Measurements from ENCODE around the gene TTC5.
A peak's percentile ranks its signal among the peaks of the same experiment; 100 is the strongest.
"Not testable (repeated sequence)": the region's sequence is repeated elsewhere in the genome, so short reads cannot be mapped to it uniquely, and the experiment has no call there.

Gene TTC5, protein sequence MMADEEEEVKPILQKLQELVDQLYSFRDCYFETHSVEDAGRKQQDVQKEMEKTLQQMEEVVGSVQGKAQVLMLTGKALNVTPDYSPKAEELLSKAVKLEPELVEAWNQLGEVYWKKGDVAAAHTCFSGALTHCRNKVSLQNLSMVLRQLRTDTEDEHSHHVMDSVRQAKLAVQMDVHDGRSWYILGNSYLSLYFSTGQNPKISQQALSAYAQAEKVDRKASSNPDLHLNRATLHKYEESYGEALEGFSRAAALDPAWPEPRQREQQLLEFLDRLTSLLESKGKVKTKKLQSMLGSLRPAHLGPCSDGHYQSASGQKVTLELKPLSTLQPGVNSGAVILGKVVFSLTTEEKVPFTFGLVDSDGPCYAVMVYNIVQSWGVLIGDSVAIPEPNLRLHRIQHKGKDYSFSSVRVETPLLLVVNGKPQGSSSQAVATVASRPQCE

DNA sequence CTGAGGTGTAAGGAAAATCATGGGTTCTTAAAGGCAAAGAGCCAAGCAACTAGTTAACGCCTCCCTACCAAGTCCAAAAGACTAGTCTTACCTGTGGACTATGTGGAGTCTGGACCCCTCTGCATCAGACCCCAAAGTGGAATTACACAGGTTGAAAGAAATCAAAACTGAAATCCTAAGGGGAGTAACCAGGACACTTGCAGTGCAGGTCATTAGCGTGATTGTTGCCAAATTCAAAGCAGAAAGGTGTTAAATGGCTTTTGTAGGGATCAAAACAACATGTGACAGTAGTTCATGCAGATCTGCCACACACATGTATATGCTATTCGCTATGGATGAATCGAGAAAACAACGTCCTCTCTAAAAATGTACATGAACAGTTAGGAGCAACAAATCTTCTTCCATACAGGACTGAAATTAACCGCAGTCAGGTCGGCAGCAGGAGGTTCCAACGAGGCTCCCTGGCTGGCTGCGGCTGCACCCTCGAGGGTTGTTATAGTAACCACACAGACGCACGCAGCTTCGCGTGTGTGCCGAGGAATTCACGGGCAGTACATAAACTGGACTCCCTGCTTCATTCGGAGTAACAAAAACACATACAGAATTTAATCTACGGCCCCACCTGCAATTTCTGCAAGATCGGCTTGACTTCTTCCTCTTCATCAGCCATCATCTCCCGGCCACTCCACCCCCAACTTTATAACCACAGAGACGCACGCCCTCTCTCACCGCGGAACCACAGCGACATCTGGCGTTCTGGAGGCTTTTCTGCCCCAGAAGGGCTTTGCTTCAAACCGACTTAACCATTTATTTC, at the start of gene TTC5:
Gene TTC5, minus strand, starts transcription at position 687 of the 814 bp plus-strand sequence. Its CDS starts 14 bp downstream, at position 673.
- DNase-seq = peak; percentile 90

DNA sequence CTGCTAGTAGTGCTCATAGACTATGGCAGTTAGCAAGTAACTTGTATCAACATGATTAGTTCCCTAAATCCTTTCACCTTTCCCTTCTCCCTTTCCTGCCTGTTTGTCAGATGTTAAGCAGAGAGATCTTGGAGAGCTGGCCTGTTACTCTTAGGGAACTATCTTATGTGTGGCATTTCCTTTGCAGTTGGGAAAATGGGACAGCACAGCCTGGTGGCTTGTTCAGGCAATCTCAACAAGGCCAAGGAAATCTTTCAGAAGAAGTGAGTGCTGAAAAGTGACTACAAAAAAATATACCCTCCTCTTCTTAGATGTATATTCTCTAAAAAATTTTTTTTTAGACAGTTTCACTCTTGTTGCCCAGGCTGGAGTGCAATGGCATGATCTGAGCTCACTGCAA, 45.1 kb upstream of the TTC5 start:
- DNase-seq = no peak

GRCh38 chr14:20350282-20350681, 44.5 kb upstream of the TTC5 start:
- DNase-seq = no peak

DNA sequence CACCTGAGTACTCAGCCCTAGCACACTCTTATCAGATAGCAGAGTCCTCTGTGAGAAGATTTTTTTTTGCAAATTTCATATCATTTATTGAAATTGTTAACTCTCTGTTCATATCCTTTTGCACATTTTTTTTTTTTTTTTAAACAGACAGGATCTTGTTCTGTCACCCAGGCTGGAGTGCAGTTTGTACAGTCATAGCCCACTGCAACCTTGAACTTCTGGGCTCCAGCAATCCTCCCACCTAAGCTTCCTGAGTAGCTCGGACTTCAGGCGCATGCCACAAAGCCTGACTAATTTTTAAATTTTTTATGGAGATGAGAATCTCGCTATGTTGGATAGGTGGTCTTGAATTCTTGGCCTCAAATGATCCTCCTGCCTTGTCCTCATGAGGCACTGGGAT, 42.0 kb upstream of the TTC5 start:
- no peak for DNase-seq

DNA sequence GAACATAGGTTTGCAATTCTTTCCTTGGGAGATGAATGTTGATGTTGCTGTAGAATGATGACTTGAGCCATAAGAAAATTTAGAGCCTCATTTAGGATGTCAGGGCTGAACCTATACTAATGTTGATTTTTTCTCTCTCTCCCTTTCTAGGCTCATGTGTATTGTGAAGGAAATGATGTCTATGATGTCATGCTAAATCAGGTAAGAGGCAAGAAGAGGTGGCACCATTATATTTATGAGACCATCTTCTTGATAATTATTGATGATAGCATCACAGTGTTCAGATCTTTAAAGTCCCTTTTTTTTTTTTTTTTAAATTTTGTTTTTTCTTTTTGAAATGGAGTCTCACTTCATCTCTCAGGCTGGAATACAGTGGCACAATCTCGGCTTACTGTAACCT, 41.0 kb upstream of the TTC5 start:
- DNase-seq = no peak

- no peak for DNase-seq
These were observed 39.6 kb upstream of the TTC5 start for GRCh38 chr14:20345366-20345765.

GRCh38 chr14:20343862-20344220, 38.1 kb upstream of the TTC5 start:
- DNase-seq = no peak

DNA sequence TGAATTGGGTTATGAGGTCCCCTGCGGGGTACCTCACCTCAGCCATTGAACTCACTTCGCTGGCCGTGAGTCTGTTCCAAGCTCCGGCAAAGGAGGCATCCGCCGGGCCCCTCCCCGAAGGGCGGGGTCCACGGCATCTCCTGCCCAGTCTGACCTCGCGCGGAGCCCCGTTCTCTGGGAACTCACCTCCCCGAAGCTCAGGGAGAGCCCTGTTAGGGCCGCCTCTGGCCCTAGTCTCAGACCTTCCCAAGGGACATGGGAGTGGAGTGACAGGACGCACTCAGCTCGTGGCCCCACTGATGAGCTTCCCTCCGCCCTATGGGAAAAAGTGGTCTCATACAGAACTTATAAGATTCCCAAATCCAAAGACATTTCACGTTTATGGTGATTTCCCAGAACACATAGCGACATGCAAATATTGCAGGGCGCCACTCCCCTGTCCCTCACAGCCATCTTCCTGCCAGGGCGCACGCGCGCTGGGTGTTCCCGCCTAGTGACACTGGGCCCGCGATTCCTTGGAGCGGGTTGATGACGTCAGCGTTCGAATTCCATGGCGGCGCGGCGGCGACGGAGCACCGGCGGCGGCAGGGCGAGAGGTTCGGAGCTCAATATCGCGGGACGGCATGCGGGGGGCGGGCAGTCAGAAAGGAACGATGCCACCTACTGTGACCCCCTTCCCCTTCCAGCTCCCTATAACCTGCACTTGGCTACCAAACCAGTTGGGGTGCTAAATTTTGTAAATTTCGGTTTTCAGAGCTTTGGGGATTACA, 37.5 kb upstream of the TTC5 start, which contains the start of gene PARP2:
Gene PARP2, plus strand, starts transcription at position 544 of the 770 bp plus-strand sequence. Its CDS starts 7 bp downstream, at position 551.
- peak; percentile 80 for DNase-seq

DNA sequence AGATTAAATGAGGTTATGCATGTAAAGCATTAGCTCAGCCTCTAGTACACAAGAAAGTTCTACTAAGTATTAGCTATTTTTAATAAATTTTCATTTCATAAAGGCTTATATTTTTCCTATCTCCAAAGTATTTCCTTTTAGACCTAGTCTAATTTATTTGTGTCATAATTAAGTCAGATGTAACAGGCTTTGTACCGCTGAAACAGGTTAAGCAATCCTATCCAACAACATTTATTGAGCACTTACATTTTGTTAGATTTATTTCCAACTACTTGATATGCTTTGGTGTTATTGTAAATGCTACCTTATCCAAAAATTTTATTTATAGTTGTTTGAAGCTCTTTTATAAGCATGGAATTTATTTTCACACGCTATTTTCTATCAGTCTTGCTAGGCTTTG, 35.9 kb upstream of the TTC5 start:
- DNase-seq = no peak

GRCh38 chr14:20341032-20341431, 35.3 kb upstream of the TTC5 start:
- DNase-seq = not testable (repeated sequence)

GRCh38 chr14:20334017-20334416, 28.3 kb upstream of the TTC5 start:
- no peak for DNase-seq

- DNase-seq = no peak
These were observed 27.7 kb upstream of the TTC5 start for GRCh38 chr14:20333494-20333841.

DNA sequence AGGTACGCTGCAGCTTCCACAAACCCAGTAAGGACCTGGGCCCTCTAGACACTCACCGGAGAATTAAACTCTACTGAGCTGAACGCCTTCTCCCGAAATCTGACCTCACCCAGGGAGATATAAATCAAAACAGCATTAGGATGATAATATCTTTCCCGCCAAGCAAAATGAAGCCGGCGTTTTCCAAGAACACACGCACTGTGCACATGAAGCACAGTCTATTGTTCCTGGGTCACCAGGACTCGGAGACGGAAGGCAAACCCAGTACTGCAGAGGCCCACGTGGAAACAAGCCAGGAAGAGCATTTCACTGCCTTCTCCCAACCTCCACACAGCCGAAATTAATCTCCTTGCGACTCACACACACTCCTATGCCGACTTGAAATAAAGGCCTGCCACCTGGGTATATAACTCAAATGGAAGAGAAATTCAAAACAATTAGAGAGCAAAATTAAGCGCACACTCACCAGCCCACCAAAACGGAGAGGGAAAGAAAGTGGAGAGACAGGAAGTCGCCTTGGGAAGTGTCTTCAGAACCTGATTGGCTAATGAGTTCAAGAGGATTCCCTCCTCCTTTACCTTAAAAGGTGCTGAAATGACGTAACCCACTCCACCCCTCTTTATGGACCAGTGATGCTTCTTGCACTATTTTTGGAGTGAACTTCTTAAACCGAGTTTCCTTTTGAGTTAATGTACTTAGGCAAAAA, 27.2 kb upstream of the TTC5 start, which contains the start of gene CCNB1IP1:
Gene CCNB1IP1, minus strand, starts transcription at position 492 of the 706 bp plus-strand sequence. CDS start 16,756 bp downstream, outside the sequence.
- peak; percentile 18 for DNase-seq

DNA sequence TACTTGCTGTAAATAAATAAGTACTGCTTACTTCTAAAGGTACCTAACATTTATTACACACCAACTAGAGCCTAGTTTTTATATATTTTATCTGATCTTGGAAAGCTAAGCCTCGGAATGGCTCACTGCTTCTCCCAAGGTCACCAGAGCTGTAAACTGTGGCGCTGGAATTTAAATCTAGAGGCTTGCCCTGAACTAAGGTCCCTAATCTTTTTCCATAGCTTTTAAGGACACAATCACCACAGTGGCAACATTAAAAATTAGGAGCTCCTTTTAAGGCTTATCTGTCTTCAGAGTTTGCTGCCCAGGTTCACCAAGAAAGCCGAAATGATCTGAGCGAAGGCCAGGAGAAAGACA, 26.7 kb upstream of the TTC5 start:
- DNase-seq = no peak

DNA sequence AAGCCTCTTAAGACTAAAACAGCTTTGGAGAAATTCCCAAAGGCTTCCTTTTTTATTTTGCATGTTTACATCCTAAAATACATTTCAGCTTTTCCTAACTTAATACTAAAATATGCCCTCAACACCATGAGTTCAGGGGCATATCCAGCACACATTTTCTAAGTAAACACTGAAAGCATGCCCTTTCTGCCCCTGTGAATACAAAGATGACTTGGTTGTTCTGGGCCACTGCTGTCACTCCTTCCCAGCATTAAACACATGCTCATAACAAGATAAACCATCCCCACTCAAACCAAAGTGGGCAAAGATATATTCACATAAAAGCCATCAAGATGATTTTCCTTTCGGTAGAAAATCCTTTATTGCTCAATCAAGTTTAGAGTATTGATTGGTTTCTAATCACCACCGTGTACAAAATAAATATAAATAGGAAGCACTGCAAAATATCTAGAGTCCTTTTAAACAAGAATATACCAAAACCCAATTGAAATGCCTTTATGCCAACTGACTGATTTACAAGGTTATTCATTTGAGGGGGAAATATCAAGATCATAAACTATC, 25.4 kb upstream of the TTC5 start:
- DNase-seq = no peak

- DNase-seq = no peak
These were observed 23.6 kb upstream of the TTC5 start for GRCh38 chr14:20329355-20329754.

DNA sequence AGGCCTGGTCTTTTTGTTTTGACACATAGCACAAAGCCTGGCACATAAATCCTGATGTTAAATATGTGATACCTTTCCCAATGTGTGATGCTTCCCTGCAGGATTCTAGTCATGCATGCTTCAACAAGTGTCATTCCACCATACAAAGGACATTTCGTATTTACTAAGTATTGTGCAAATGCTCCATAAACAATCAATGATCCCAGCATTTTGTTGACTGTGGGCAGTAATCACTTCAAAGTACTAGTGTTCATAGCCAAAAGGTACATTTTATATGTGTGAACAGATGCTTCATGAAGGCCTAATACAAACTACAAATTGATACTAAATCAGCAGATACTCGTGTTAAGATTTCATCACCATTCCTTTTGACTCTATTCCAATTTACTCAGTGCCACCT, 23.0 kb upstream of the TTC5 start:
- no peak for DNase-seq

- DNase-seq = no peak
These were observed 21.5 kb upstream of the TTC5 start for GRCh38 chr14:20327005-20327869.

- no peak for DNase-seq
These were observed 12.0 kb upstream of the TTC5 start for GRCh38 chr14:20317720-20318119.

DNA sequence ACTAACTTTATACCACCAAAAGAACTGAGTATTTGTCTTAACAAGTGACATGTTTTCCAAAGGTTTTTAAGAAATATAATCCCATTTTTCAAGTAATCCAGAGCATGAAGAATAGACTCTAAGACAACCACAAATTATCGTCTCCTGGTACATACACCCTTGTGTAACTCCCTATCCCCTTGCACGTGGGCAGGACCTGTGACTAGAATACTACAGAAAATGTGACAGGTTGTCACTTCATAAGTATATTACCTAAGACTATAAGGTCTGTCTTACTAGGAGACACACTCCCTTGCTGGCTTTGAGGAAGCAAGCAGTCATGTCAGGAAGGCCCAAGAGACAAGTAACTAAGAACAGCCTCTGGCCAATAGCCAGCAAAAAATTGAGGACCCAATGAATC, 8.3 kb upstream of the TTC5 start:
- DNase-seq = no peak

DNA sequence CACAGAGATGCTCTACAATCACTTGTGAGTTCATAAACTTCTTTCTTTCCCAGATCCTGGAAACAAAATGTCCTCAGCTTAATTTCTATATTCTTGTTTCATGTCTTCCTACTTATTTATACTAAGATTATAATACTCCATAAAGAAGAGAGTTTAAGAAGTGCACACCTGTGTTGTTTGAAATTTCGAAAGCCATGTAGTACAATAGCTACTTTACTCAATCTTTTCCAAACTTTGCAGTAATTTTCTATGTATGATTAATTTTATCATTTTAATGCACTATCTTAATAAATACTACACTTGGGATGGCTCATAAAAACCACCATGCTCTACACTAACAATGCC, 300 bp upstream of the TTC5 start:
- DNase-seq = no peak
